NCI-H146 (cell line): ENCODE measurements around the gene PRF1.

Source experiments
- DNase-seq: peaks from one replicate; lab custom pipeline; 2025; lab: John Stamatoyannopoulos, UW

PRF1 gene

DNA sequence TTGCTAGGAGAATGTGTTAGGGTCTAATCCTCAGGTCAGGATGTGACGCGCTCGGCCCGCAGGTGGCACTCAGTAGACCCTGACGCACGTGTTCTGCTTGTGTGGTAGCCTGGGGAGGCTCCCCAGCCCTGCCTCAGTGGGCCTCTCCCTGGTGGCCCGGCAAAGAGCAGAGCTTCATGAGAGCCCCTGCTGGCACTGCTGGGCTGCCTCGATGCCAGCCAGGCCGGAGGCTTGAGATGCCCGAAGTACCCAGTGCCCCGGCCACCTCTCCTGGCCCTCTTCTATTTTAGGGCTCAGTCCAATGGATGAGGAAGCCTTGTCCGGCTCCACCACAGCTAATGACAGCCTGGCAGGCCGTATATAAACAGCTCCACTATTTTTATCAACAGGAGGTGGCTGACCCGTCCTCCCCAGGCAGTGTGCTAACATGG, 42.0 kb downstream of the PRF1 start:
- no peak for DNase-seq

DNA sequence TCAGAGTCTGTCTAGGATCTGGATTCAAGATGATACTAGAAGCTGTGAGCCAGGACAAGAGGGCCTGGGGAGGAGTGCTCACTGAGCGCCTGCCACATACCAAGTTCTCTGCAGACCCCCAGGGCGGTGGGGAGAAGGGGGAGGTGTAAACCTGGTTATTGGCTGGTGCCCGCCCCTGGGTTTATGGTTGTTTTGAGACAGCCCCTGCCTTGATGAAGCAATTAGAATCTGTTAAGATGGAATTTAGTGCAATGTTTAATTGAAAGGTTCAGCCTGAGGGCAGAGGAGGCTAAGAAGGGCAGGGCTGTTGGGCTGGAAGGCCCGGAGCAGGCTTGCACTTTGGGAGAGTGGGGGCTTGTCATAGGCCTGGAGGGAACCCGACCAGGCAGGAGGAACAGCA, 42.7 kb downstream of the PRF1 start:
- no peak for DNase-seq

DNA sequence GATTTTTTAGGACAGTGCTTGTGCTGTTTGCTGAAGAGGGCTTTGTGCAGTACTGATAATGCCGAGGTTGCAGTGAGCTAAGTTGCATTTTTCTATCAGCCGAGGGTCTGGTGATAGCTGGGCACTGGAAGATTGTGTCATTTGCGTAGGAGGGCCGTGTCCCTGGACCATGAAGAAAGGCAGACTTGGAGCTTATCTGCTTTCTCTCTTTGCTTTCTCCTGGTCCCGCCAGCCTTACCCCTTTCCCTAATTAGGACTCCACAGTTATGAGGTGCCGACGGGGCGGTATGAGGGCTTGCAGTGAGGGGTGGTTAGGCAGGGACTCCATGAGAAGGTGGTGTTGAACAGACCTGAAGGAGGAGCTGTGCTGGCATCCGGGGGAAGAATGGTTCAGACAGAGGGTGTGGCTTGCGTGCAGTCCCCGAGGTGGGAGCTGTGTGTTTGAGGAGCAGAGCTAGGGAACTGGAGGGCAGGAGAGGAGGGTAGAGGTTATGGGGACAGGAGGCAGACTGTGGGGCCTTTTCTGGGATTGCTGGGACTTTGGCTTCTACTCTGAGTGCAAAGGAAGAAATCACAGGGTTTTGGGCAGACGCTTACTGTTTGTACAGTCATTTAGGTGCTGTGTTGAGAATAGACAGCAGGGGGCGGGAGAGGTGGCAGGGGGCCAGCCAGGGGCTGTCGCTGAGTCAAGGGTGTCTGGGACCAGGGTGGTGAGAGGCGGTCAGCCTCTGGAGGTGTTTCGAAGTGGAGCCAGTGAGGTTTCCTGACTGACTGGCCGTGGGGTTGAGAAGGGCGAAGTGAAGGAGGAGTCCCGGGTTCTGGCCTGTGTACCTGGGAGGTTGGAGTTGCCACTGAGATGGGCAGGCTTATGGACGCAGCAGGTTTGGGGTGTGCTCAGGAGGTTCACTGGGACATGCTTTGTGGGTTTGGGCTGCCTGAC, 43.4 kb downstream of the PRF1 start:
- DNase-seq = peak; percentile 26

DNA sequence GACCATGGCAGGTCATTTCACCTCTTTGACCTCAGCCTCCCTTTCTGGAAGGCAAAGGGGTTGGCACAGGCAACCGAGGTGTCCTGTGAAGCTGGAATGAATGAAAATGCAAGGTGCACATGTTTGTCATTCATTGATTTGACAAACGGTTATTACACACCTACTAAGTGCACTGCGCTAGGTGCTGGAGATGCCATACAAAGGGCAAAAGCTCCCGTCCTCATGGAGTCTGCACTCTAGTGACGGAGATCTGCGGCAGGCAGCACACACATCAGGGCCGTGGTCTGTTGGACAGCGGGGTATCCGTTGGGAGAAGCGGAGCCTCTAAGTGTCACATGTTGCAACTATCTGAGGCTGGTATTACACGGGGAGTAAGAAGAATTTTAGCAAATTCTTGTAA, 44.2 kb downstream of the PRF1 start:
- no peak for DNase-seq

DNA sequence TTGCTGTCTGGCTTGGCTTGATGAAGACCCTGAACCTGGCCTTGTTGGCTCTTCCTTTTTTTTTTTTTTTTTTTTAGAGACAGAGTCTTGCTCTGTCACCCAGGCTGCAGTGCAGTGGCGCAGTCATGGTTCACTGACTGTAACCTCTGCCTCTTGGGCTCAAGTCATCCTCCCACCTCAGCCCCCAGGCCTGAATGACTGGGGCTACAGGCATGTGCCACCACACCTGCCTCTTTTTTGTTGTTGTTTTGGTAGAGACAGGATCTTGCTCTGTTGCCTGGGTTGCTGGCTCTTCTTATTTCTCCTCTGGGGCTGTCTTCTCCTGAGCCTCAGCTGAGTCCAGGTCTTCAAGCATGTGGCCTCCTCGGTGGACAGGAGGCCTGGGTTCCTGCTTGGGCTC, 44.7 kb downstream of the PRF1 start:
- DNase-seq = no peak

DNA sequence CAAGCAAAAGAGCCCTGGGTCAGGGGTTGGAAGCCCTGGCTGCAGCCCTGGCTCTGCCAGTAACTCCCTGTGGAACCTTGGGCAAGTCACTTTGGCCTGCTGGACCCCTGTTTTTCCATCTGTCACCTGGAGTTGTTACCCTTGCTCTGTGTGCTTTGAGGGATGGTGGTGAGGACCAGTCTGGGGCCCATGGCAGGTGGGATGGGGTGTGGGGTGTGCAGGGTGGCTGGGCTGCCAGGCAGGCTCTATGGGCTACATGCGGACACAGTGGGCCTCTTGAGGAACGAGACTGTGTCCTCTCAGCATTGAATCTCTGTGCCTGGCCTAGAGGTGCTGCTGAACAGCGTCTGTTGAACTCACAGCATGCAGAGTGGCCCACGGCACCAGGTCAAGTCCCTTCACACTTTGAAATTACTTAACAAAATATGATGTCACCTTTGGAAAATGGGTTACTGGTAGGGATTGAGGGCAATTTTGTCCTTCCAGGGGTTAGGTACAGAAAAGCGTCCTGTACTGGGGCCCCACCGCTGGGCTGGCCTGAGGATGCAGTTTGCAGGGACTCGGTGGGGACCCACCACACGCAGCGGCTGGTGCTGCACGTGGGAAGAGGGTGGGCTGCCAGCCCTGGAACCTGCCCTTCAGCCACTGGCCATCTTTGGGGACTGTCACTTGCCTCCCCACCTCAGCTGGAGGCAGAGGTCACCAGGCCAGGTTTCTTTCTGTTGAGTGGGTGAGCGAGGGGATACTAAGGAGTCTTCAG, 45.3 kb downstream of the PRF1 start:
- no peak for DNase-seq

DNA sequence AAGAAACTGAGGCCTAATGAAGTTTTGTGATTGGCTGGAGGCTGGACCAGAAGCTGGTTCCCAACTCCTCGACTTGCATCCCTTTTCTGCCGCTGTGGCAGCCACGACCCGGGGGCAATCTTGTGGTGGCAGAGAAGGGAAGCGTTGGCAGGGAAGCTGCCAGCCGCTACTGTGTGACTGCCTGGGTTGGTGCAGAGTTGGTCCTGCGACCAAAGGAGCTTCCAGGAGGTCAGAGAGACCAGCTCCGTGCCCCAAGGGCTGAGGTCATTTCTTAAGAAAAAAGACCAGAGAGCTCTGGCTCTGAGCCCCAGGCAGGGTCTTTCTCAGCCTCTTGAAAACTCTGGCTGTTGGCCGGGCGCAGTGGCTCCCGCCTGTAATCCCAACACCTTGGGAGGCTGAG, 47.2 kb downstream of the PRF1 start:
- no peak for DNase-seq

DNA sequence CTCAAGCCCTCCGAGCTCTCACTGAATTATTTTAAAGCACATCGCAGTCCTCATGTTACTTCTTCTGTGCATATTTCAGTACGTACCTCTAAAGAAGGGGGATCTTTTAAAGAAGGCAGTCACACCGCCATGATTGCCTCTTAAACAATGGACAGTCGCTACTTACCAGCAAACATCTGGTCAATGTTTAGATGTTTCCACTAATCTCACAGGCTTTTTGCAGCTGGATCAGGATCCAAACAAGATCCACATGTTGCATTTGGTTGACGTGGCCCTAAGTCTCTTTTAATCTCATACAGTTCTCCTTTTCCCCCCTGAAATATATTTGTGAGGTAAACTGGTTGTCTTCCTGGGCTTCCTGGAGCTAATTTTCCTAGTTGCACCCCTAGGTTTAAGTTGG, 50.0 kb downstream of the PRF1 start:
- DNase-seq = no peak

DNA sequence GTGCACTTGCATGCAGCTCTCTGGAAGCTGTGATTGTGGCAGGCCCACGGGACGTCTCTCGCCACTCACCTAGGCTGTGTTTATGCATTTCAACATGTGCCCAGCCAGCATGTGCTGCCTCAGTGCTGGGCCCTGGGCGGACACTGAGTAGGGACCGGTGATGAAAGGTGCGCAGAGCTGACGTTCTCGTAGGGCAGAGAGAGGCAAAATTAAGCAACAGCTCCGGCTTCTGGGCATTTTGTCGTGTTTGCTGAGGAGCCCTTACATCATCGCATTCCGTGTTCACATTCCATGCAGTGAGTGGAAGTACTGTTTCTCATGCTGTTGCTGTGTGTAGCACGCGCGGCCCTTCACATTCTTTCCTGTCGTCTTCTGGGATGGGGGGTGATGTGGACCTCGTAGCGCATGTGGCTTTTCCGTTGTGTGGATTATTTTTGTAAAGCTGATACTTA, 50.5 kb downstream of the PRF1 start:
- DNase-seq = no peak

DNA sequence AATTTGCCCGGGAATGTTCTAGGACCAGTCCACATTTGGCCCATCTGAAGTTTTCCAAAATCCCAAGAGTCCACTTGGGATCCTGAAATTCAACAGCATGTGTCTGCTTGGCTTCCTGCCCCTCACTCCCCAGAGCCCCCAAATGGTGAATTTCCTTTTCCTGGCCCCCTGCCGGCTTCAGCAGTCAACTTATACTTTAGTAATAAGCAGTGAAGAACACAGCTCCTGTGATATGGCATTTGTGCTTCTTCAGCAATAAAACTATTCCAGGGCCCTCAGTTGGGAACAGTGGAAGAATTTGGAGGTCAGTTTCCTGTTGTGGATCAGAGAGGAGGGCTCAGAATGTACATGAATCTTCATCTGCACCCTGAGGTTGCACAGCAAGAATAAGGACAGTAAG, 51.1 kb downstream of the PRF1 start:
- no peak for DNase-seq

DNA sequence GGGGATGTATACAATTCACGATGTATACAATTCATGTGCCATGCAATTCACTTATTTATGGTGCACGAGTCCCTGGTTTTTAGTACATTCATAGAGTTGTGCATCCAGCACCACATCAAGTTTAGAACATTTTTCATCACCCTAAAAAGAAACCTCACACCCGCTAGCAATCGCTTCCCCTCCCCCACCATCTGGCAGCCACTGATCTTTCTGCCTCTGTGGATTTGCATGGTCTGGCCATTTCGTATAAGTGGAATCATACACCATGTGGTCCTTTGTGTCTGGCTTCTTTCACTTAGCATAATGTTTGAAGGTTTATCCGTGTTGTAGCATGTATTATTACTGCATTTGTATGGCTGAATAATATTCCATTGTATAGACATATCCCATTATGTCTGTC, 52.1 kb downstream of the PRF1 start:
- DNase-seq = no peak

DNA sequence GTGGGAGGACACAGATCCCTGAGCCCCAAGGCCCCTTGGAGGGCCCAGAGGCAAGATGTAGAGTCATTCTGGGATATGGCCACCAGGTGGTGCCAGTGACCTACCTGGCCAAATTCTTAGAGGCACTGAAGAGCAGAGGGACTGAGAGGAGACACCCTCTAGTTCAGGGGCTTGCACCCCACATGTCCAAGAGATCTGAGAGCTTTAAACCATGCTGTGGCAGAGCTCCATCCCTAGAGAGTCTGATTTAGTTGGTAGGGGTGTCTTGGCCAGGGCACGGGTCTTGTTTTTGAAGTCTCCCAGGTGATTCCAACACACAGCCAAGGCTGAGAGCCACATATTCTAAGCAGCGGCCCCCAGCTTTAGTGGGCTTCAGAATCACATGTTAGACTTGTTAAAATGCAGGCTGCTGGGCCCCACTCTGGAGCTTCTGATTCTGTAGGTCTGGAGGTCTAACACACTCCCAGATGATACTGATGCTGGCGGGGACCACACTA, 52.5 kb downstream of the PRF1 start:
- DNase-seq = peak; percentile 51

DNA sequence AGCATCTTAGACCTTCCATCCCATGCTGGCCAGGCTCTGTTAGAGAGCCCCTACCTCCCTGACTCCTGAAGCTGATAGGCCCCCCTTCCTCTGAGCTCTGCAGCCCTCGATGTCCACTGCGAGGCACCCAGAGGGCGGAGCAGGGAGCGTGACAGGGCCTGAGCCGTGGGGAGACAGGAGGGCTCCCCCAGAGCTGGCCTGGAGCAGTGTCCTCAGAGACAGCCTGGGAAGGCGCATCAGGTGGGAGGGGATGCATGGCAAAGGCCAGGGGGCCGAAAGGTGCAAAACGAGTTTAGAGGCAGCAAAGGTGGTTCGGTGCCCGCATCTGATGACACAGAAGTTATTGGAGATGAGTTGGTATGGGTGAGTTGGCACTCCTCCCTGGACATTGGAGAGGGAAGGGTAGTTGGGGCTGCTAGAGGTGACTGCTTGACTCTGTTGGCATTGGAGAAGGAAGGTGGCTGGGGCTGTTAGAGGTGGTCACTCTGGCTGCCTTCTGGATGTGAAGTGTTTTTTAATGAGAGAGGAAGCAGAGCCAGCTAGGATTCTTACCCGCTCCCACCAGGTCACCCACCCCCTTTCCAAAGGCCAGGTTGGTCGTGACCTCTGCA, 53.1 kb downstream of the PRF1 start:
- no peak for DNase-seq
